ENCODE results near the gene ATP1A1. TPM values are rescaled to one million over a fixed set of nuclear protein-coding genes. Genes with fewer than 3 reads are reported as not detected.

Gene ATP1A1
- total and polyA plus RNA-seq, 2 experiments from 2014 or later = 117 to 202 TPM

- Histone ChIP-seq H3F3A (replicated peaks; ENCODE audit: low read depth) (no peaks in the 10 kb centered on the region), H3K36me3 (ENCODE audit: insufficient read depth) (no peaks in the 10 kb centered on the region), H3K9me2 (ENCODE audit: insufficient read depth) (no peaks in the 10 kb centered on the region), H4K20me1 (replicated peaks; ENCODE audit: insufficient read depth) (no peaks in the 10 kb centered on the region), H3K4me3 (no peak overlapping the region), H3K27me3 (ENCODE audit: insufficient read depth) (no peaks in the 10 kb centered on the region), H2AFZ (no peak overlapping the region), H3K4me1 (ENCODE audit: insufficient read depth) (no peaks in the 10 kb centered on the region), H3K79me2 (replicated peaks; ENCODE audit: insufficient read depth) (no peaks in the 10 kb centered on the region), H3K27ac (ENCODE audit: low read depth) (no peak overlapping the region), H3K4me2 (no peak overlapping the region)
- ATAC-seq (no peak), DNase-seq (ENCODE audit: low spot score) (no peak)
- Mint-ChIP-seq H3K4me3 (no peak overlapping the region), H3K27me3 (ENCODE audit: insufficient read depth, low read depth, poor library complexity) (no peaks in the 10 kb centered on the region), H3K4me1 (no peaks in the 10 kb centered on the region), H3K9me3 (no peaks in the 10 kb centered on the region), H3K27ac (no peak overlapping the region), H3K36me3 (ENCODE audit: low read depth) (no peaks in the 10 kb centered on the region)
- TF ChIP-seq JUNB (IDR thresholded peaks at IDR 0.05; ENCODE audit: unreplicated experiment) (no peak), ZNF331 (CRISPR knock-in tag; IDR thresholded peaks at IDR 0.05; ENCODE audit: low read depth) (no peak), ZNF462 (CRISPR knock-in tag; IDR thresholded peaks at IDR 0.05) (no peak)
Measured at GRCh38 chr1:116446686-116447085, 73.6 kb downstream of the ATP1A1 start.

- Histone ChIP-seq H3K4me3 (no peak overlapping the region), H3K9me2 (ENCODE audit: insufficient read depth) (no peaks in the 10 kb centered on the region; the same call in 1 of the 2 replicates), H3K27ac (ENCODE audit: low read depth) (no peak overlapping the region), H4K20me1 (replicated peaks; ENCODE audit: insufficient read depth) (no peaks in the 10 kb centered on the region), H3K4me1 (ENCODE audit: insufficient read depth) (no peaks in the 10 kb centered on the region), H3F3A (replicated peaks; ENCODE audit: low read depth) (no peaks in the 10 kb centered on the region), H2AFZ (no peak overlapping the region), H3K79me2 (replicated peaks; ENCODE audit: insufficient read depth) (no peaks in the 10 kb centered on the region), H3K27me3 (ENCODE audit: insufficient read depth) (no peaks in the 10 kb centered on the region), H3K36me3 (ENCODE audit: insufficient read depth) (no peaks in the 10 kb centered on the region), H3K4me2 (no peak overlapping the region)
- Mint-ChIP-seq H3K4me3 (no peak overlapping the region), H3K4me1 (peaks cover 6% of the 10 kb centered on the region; the same call in 2 of the 3 replicates), H3K27me3 (ENCODE audit: insufficient read depth, low read depth, poor library complexity) (no peaks in the 10 kb centered on the region), H3K9me3 (no peaks in the 10 kb centered on the region), H3K27ac (no peak overlapping the region), H3K36me3 (ENCODE audit: low read depth) (no peaks in the 10 kb centered on the region)
- DNase-seq (ENCODE audit: low spot score) (no peak), ATAC-seq (no peak)
- TF ChIP-seq NANOG (IDR thresholded peaks at IDR 0.05; ENCODE audit: borderline replicate concordance) (no peak), STAT1 (IDR thresholded peaks at IDR 0.05; ENCODE audit: unreplicated experiment) (no peak), REST (IDR thresholded peaks at IDR 0.05; ENCODE audit: unreplicated experiment) (no peak), JUNB (IDR thresholded peaks at IDR 0.05; ENCODE audit: unreplicated experiment) (no peak), ETS1 (IDR thresholded peaks at IDR 0.05) (no peak), ZNF114 (CRISPR knock-in tag; IDR thresholded peaks at IDR 0.05) (no peak)
Measured at GRCh38 chr1:116448785-116449385, 75.8 kb downstream of the ATP1A1 start.
